ENCODE data around the gene DDAH1.

DDAH1 gene

GRCh38 chr1:85290826-85291225 is 174.1 kb downstream of the DDAH1 start:
- H3K9me3 ChIP-seq (ENCODE audit: insufficient read depth, low read length): no peaks in the 10 kb centered on the region
- no peaks in the 10 kb centered on the region for H3K36me3 ChIP-seq (ENCODE audit: low read length)
- H3K4me3 ChIP-seq (ENCODE audit: insufficient read depth, low read length, poor library complexity, severe bottlenecking): no peak overlapping the region
- H3K4me2 ChIP-seq (ENCODE audit: low read depth, low read length, poor library complexity, severe bottlenecking): no peak overlapping the region
- H3F3A ChIP-seq (ENCODE audit: insufficient read depth): no peaks in the 10 kb centered on the region
- H3K27ac ChIP-seq (ENCODE audit: low read depth, low read length): no peak overlapping the region
- H3K9ac ChIP-seq (ENCODE audit: low read length): no peak overlapping the region
- no peaks in the 10 kb centered on the region for H4K20me1 ChIP-seq (ENCODE audit: low read depth, low read length)
- H3K9me2 ChIP-seq (replicated peaks; ENCODE audit: insufficient read depth, low read length): no peaks in the 10 kb centered on the region
- H3K79me2 ChIP-seq (ENCODE audit: insufficient read depth, low read length): no peaks in the 10 kb centered on the region
- TF ChIP-seq, protein P1, sequence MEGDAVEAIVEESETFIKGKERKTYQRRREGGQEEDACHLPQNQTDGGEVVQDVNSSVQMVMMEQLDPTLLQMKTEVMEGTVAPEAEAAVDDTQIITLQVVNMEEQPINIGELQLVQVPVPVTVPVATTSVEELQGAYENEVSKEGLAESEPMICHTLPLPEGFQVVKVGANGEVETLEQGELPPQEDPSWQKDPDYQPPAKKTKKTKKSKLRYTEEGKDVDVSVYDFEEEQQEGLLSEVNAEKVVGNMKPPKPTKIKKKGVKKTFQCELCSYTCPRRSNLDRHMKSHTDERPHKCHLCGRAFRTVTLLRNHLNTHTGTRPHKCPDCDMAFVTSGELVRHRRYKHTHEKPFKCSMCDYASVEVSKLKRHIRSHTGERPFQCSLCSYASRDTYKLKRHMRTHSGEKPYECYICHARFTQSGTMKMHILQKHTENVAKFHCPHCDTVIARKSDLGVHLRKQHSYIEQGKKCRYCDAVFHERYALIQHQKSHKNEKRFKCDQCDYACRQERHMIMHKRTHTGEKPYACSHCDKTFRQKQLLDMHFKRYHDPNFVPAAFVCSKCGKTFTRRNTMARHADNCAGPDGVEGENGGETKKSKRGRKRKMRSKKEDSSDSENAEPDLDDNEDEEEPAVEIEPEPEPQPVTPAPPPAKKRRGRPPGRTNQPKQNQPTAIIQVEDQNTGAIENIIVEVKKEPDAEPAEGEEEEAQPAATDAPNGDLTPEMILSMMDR (IDR thresholded peaks at IDR 0.05; ENCODE audit: insufficient read depth, low read length, poor library complexity, severe bottlenecking): no peak
- TF ChIP-seq EZH2phosphoT487 (conservative IDR thresholded peaks at IDR 0.05; ENCODE audit: low read length): no peak
- no peak overlapping the region for H2AFZ ChIP-seq (ENCODE audit: low read depth, low read length, severe bottlenecking)
- H3K27me3 ChIP-seq (ENCODE audit: low read length): no peaks in the 10 kb centered on the region

DNA sequence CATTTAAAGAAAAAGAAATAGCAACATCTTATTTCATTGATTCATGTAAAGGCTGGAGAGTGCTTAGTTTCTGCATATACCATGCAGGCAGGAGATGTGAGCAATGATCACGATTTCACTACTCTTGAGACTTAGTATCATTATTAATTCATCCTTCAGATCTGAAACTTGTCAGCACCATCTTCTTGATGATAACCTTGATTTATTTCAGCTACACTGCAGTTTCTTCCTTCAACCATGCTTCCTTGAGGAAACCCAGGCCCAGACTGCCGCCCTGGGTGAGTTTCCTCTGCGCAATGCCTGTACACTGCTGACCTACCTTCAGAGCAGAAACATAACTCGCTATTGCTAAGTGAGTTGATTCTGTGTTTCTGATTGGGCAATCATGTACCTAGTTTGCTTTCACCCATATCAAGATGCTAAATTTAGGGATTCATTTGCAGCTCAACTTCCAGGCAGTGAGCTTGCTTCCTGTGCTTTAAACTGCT is 175.1 kb downstream of the DDAH1 start:
- TF ChIP-seq, protein P1 (IDR thresholded peaks at IDR 0.05; ENCODE audit: insufficient read depth, low read length, poor library complexity, severe bottlenecking): no peak
- TF ChIP-seq EZH2phosphoT487 (conservative IDR thresholded peaks at IDR 0.05; ENCODE audit: low read length): no peak
- H3K27me3 ChIP-seq (ENCODE audit: low read length): no peaks in the 10 kb centered on the region
- no peak overlapping the region for H3K27ac ChIP-seq (ENCODE audit: low read depth, low read length)
- no peaks in the 10 kb centered on the region for H3K79me2 ChIP-seq (ENCODE audit: insufficient read depth, low read length)
- H3K9me2 ChIP-seq (replicated peaks; ENCODE audit: insufficient read depth, low read length): no peaks in the 10 kb centered on the region
- H3K9ac ChIP-seq (ENCODE audit: low read length): no peak overlapping the region
- no peak overlapping the region for H3K4me3 ChIP-seq (ENCODE audit: insufficient read depth, low read length, poor library complexity, severe bottlenecking)
- H3K36me3 ChIP-seq (ENCODE audit: low read length): no peaks in the 10 kb centered on the region
- no peak overlapping the region for H3K4me2 ChIP-seq (ENCODE audit: low read depth, low read length, poor library complexity, severe bottlenecking)
- H2AFZ ChIP-seq (ENCODE audit: low read depth, low read length, severe bottlenecking): no peak overlapping the region
- no peaks in the 10 kb centered on the region for H3F3A ChIP-seq (ENCODE audit: insufficient read depth)
- H4K20me1 ChIP-seq (ENCODE audit: low read depth, low read length): no peaks in the 10 kb centered on the region
- H3K9me3 ChIP-seq (ENCODE audit: insufficient read depth, low read length): no peaks in the 10 kb centered on the region

DNA sequence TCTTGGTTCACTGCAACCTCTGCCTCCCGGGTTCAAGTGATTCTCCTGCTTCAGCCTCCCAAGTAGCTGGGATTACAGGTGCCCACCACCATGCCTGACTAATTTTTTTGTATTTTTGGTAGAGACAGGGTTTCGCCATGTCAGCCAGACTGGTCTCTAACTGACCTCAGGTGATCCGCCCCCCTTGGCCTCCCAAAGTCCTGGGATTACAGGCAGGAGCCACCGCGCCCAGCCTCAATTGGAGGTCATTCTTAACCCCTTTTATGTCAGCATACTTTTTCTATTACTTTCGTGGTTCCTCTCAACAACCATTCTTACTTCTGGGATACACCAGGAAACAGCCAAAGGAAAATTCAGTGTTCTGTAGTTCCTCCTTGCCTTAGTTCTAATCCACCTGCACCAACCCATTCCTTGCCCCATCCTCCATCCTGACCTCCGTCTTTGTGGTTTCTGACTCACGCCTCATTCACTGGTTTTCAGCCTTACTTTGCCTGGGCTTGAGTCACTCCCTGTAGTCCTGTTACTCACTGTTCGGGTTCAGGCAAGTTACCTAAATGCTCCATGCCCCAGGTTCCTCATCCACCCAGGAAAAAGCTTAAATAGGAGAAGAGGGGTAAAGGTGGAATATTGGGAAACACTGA is 175.6 kb downstream of the DDAH1 start:
- Histone ChIP-seq H3F3A (ENCODE audit: insufficient read depth) (no peaks in the 10 kb centered on the region), H3K36me3 (ENCODE audit: low read length) (no peaks in the 10 kb centered on the region), H3K9me3 (ENCODE audit: insufficient read depth, low read length) (no peaks in the 10 kb centered on the region), H3K27me3 (ENCODE audit: low read length) (no peaks in the 10 kb centered on the region), H4K20me1 (ENCODE audit: low read depth, low read length) (no peaks in the 10 kb centered on the region), H3K9me2 (replicated peaks; ENCODE audit: insufficient read depth, low read length) (no peaks in the 10 kb centered on the region), H2AFZ (ENCODE audit: low read depth, low read length, severe bottlenecking) (no peak overlapping the region), H3K27ac (ENCODE audit: low read depth, low read length) (no peak overlapping the region), H3K9ac (ENCODE audit: low read length) (no peak overlapping the region), H3K79me2 (ENCODE audit: insufficient read depth, low read length) (no peaks in the 10 kb centered on the region), H3K4me2 (ENCODE audit: low read depth, low read length, poor library complexity, severe bottlenecking) (no peak overlapping the region), H3K4me3 (ENCODE audit: insufficient read depth, low read length, poor library complexity, severe bottlenecking) (no peak overlapping the region)
- TF ChIP-seq EZH2phosphoT487 (conservative IDR thresholded peaks at IDR 0.05; ENCODE audit: low read length): no peak
- TF ChIP-seq, protein P1 (IDR thresholded peaks at IDR 0.05; ENCODE audit: insufficient read depth, low read length, poor library complexity, severe bottlenecking): no peak

Measured in SU-DHL-6 (cell line).